SK-N-SH (cell line): ENCODE measurements around the gene CDH13.

Experiments
- CTCF ChIP-seq: fragments of 200-600 bp; sonication (generic); IDR thresholded peaks from 2 replicates; pipeline ENCODE4 v1.6.1; 2017; ENCODE audit warnings: antibody characterized with exemption, mild to moderate bottlenecking, moderate library complexity
- EP300 ChIP-seq, 2 experiments: IDR thresholded peaks; 2 replicates each; pipeline versions ENCODE4 v1.4.0 to v1.6.1; 2012; ENCODE audit warnings: borderline replicate concordance in 1 of 2, low read depth in 1 of 2, low read length in 1 of 2
- EZH2phosphoT487 ChIP-seq: fragments of 200-600 bp; sonication (generic); IDR thresholded peaks from 2 replicates; pipeline ENCODE4 v1.6.1; 2017; ENCODE audit warnings: low read depth, mixed run types, mild to moderate bottlenecking, antibody characterized with exemption, moderate library complexity, borderline replicate concordance
- GABPA ChIP-seq: IDR thresholded peaks from 2 replicates; pipeline ENCODE4 v1.4.0; 2012; ENCODE audit warnings: low read depth, mild to moderate bottlenecking
- IRF3 ChIP-seq: fragments of 150-350 bp; IDR thresholded peaks from 2 replicates; pipeline ENCODE4 v1.6.1; 2016; ENCODE audit warnings: mild to moderate bottlenecking, low read depth, low read length
- JUND ChIP-seq: IDR thresholded peaks from 2 replicates; pipeline ENCODE4 v1.4.0; 2012
- POLR2AphosphoS5 ChIP-seq: IDR thresholded peaks from 2 replicates; pipeline ENCODE4 v1.6.1; 2012; ENCODE audit warnings: low read depth, low read length
- RAD21 ChIP-seq: IDR thresholded peaks from 2 replicates; pipeline ENCODE4 v1.6.1; 2012; ENCODE audit warnings: mild to moderate bottlenecking, low read length
- RCOR1 ChIP-seq: fragments of 150-350 bp; IDR thresholded peaks from 2 replicates; pipeline ENCODE4 v1.6.1; 2017; ENCODE audit warnings: antibody characterized with exemption, low read length
- REST ChIP-seq: IDR thresholded peaks from 2 replicates; pipeline ENCODE4 v1.6.1; 2012; ENCODE audit warnings: mild to moderate bottlenecking, low read depth, low read length, moderate library complexity
- SMC3 ChIP-seq: IDR thresholded peaks from 2 replicates; pipeline ENCODE4 v1.6.1; 2012; ENCODE audit warnings: low read depth, low read length, improper control_type of control experiment
- USF2 ChIP-seq: fragments of 150-350 bp; IDR thresholded peaks from 2 replicates; pipeline ENCODE4 v1.6.1; 2017; ENCODE audit warnings: antibody characterized with exemption, low read length, low read depth, borderline replicate concordance

GRCh38 chr16:82660966-82661365 lies 34.2 kb downstream of the CDH13 start:
- TF ChIP-seq CTCF (no peak), USF2 (no peak), RAD21 (no peak), SMC3 (no peak), GABPA (no peak), IRF3 (no peak), EZH2phosphoT487 (no peak), EP300 (IDR thresholded peaks at IDR 0.05; ENCODE audit: borderline replicate concordance in 1 of 2, low read depth in 1 of 2, low read length in 1 of 2) (no peak), REST (no peak), RCOR1 (no peak), POLR2AphosphoS5 (no peak), JUND (no peak)
